GM18502 (cell line): ENCODE results near the gene CAD.
"Not testable (repeated sequence)": the region's sequence is repeated elsewhere in the genome, so short reads cannot be mapped to it uniquely, and the experiment has no call there.

ENCODE experiments used
- ATAC-seq: cut with Tn5 transposase; IDR thresholded peaks from one replicate; pipeline ENCODE4 v1.9.1; 2021; ENCODE audit warnings: mild to moderate bottlenecking; ENCODE audit not compliant: unreplicated experiment, poor library complexity

CAD gene

DNA sequence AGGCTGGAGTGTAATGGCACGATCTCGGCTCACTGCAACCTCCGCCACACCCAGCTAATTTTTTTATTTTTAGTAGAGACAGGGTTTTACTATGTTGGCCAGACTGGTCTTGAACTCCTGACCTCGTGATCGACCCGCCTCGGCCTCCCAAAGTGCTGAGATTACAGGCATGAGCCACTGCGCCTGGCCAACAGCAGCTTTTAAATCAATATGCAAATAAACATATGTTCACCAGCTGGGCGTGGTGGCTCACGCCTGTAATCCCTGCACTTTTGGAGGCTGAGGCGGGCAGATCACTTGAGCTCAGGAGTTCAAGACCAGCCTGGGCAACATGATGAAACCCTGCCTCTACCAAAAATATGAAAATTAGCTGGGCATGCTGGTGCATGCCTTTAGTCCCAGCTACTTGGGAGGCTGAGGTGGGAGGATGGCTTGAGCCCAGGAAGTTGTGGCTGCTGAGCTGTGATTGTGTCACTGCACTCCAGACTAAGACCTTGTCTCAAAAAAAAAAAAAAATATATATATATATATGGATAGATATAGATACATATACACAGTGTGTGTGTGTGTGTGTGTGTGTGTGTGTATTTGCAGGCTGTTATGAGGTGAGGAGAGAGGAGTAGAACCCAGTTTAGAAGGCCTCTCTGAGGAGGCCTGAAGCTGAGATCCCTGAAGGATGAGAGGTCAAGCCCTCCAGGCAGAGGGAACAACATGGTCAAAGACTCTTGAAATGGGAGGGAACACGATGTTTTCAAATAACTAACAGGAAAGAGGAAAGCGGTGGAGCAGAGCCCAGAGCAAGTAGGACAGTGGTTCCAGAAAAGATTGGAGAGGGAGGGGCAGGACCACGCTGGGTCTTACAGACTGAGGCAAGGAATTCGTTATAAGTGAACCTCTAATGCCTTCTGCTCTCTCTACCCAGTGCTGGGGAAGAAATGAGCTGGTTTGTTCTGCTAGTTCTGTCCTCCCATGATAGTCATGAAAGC, 55.7 kb downstream of the CAD start:
- ATAC-seq: not testable (repeated sequence)

DNA sequence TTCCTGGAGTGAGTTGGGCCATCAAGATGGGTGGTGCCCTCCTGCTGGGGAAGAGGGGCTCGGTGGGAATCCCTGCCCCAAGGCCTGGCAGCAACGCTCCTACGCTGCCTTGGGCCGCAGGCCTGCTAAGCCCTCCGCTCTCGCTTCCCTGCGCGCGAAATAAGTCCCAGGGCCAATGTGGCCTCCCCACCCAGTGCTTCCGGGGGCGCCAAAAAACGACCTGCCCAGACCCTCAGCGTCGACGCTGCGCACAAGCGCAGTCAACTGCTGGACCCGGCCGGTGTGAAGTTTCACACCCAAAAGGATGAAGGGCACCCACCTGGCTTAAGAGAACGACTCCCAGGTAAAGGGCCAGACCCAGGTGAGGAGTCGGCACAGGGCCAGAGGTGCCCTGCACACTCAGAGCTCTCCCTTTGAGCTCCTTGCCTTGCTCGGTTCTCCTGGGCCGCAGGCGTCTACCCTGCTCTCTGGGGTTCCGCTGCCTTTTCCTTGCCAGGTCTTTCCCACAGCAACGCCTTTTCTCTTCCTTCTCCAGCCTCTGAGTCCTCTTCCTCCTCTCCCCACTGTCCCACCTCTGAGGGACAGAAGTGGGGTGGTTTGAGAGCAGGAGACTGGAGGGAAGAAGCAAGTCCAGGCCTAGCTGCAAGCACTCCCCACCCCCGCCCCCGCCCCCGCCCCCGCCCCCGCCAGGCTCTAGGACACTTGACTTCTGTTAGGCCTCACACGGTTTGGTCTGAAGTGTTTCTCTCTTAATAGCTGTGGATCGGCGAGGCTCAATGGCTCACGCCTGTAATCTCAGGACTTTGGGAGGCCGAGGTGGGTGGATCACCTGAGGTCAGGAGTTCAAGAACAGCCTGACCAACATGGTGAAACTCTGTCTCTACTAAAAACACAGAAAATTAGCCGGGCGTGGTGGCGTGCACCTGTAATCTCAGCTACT, 58.3 kb downstream of the CAD start, which contains the start of gene DNAJC5G:
Gene DNAJC5G, plus strand, starts transcription at position 223 of the 940 bp plus-strand sequence. CDS start 1,296 bp downstream, outside the sequence.
- ATAC-seq: no peak

DNA sequence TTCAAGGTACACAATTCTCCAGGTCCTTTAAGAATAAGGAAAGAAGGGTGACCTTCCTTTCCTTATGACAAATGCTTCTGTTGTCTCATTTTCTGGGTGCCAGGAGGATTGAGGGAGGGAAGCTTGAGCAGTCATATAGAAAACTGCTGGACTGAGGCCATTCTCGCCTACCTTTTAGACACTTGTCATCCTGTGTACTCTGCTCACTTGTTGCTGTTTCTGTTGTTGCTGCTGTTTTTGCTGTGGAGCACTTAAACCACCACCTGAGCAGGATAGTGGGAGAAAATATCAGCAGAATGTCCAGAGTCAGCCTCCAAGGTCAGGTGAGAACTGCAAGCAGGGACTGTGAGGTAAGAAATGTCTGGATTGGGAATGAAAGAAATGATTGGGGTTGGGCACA, 60.8 kb downstream of the CAD start:
- ATAC-seq: no peak

DNA sequence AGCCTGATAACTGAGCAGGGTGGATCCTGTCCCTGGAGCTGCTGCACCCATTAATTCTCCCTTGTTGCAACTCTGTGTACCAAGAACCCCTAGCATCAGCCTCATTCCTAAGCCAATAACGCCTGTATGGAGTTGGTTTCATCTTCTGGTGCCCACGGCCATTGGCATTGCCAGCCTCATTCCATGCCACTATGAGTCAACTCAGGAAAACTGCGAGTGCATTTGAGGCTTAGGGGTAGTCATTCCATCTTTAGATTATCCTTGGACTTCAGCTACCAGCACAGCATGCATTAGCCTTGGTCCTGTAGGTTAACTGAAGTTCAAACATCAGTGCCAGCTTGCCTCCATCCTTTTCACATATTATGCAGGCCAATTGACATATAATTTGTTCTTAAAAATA, 63.7 kb downstream of the CAD start:
- no peak for ATAC-seq

DNA sequence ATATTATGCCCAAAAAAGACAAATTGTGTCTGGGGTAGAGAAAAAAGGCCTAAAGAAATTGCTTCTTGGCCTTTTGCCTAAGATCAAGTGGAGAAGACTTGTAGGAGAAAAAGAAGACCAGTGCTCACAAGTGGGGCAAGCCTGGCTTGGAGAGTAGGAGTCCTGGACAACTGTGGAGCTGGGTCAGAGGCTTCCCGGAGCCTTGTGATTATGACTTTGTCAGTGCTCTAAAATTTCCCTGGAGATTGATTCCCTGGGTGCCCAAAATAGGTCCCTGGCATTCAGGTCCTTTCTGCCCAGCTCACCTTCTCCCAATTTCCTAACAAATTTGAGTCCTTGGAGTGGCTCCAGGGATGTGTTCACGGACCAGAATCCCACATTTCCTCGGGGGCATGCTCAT, 64.3 kb downstream of the CAD start:
- no peak for ATAC-seq

DNA sequence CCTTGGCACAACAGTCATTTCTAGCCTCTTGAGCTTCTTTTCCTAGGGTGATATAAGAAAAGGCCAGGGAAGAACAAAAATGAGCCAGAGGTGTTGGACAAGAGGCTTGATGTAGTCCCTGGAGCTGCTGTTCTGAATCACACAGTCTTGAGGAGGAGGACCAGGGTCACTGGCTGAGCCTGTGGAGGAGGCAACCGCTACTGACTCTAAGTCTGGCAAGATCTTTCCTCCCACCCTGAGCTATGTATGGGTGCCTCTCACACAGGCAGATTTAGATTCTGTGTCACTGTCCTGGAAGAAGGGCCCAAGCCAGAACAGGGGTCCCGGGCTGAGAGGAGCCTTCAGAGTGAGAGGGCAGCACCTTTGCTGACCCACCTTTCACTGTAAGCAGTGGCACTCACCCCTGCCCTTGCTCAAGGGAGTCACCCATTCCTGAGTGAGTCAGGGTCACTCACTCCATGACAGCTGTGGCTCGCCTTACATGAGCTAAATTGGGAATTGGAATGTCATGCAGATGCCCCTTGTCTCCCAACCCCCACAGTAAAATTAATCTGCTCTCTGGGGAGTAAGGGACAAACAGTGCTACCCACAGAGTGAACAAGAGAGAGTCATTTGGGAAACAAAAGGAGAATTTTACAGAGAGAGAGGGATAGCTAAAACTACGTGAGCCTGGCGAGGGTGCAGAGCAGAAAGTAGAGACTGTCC, 64.8 kb downstream of the CAD start, which contains the start of gene TRIM54:
Gene TRIM54, plus strand, starts transcription at position 575 of the 705 bp plus-strand sequence. CDS start 303 bp downstream, outside the sequence.
- ATAC-seq: no peak

DNA sequence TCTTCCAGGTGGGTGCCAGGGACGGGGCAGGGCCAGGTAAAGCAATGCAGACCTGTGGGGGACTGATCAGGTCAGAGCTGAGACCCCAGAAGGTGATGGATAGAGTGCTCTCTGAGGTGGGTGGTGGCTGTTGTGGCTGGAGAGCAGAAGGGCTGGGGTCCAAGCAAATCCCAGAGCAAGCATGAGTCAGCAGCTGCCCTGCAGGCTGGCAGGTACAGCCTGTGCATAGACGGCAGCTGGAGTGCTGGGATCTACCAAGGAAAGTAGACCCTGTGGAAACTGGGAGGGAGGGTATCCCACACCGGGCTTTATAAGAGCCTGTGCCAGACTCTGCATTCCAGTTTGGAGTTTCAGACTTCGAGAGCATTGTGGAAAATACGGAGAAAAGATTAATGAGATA, 65.7 kb downstream of the CAD start:
- no peak for ATAC-seq

DNA sequence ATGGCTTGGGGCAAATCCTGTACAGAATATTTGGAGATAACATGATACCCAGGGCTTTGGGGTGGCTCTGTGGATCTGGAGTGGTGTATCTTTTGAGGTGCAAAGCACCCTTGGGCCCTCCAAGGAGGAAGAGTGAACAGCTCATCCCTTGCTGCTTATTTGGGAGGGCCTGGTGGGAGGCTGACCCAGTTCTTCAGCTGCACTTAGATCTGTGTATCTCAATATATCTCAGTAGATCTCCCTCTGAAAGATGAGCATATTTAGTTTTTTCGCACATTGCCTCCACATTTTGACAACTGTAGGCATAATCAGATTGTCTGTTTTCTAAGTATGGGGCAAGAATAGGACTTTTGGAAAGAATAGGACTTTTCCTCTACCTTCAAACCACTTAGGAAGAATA, 67.8 kb downstream of the CAD start:
- ATAC-seq: no peak

DNA sequence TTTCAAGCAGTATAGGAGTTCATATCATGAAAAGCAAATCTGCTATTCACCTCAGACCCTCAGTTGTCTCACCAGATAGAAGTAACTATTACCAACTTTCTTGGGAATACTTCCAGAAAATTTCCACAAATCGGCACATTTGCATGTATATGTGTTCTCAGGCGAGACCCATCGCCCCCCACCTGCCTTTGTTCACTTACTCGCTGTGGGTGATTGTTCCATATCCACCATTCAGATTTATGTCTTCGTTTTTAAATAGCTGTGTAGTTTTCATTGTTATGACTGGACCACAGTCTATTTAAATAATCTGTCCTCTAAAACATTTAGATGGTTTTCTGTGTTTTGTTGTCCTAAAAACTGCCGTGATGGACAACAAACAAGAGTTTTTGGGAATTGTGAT, 68.3 kb downstream of the CAD start:
- ATAC-seq: no peak

DNA sequence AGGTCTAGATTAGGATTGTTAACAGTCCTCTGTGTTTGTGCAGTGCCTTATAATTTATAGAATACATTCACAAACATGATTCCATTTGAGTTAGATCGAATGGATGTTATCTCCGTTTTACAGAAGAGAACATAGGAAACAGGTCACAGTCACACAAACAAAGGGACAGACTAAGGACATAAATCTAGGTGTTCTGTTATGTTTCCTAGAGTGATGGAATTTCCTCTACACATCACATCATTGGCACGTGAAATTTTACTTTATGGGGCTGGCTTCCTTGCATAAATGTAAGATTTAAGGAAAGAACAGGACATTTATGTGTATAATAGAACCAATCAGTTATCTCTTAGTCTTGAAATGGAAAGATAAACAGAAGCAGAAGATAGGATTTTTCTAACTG, 71.4 kb downstream of the CAD start:
- ATAC-seq: no peak

DNA sequence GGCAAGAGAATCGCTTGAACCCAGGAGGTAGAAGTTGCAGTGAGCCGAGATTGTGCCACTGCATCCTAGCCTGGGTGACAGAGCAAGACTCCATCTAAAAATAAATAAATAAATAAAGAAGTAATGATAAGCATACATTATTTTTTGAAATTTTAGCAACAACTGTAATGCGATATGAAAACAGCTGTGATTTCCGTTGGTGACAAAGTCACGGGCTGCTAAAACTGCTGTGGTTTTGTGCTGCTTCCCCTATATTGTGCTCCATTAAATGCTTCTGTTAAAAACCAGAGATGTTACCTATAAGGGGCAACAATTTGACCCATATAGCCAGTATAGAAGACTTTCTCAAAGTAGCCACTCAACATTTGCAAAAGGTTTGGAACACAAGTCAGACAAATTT, 73.4 kb downstream of the CAD start:
- no peak for ATAC-seq

DNA sequence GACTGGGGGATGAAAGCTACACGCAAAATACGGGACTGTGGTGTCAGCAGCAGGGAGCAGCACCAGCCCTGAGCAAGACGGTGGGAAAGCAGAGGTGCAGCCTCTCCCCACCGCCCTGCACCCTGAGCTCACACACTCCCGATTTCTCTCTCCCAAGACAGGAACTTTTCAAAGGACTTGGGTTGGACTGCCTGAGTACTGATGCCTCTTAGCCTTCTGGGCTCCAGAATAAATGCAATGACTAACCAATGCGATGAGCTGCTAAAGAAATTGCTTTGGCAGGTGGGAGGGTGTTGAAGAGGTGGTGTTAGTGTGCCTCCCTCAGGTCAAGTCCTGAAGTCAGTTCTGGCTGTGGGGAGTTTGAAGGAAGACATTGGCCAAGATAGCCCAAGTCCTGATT, 74.7 kb downstream of the CAD start:
- ATAC-seq: no peak
